Stimulated activated CD8-positive, alpha-beta memory T cell treated with anti-CD3 and anti-CD28 coated beads, Interleukin-4, amount 100 ng/mL, for 48 hours (primary cell): Measurements from ENCODE around the gene NMD3.

ENCODE experiments used
- DNase-seq: peaks from one replicate; pipeline ENCODE4 v3.0.0-alpha.2; 2020

Gene NMD3

DNA sequence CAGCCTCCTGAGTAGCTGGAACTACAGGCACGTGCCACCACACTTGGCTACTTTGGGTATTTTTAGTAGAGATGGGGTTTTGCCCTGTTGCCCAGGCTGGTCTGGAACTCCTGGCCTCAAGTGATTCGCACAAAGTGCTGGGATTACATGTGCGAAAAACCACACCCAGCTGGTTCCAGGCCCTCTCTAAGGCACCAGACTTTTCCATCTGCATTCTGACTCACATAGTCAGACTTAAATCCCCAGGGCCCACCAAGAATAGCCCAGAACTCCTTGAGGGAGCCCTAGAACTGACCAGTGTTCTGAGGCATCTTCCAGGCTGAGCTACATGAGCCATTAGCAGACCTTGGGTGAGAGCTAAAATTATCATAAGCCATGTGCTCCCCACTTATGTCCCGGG is 68.1 kb downstream of the NMD3 start:
- no peak for DNase-seq

DNA sequence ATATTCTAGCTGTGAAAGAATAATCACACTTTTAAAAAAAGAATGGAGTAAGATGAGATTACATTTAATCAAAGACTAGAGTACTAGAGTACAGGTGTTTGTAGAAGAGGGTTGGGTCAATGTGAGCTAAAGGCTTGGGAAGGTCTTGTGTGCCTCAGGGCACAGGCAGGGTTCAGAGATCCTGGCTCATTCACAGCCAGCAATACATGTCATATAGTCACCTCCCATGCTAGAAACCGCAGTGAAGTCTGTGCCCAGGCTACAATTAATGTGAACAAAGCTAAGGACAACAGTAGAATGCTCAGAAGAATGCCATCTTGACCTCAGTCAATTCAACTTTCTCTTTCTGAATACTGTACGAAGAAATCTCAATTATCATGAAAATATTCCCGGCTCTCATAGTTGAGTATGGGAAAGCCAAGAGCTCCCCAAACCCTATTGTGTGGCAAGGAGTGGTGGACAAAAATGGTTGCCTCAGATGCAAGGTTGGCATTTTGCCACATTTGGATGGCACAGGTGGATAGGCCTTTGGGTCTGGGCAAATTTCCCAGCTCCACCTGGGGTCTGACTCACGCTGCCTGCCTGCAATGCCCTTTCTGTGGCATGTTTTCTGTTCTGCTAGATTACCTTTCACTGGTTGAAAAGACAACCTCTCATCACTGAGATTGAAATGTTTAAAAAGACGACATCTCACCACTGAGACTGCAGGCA is 70.2 kb downstream of the NMD3 start:
- no peak for DNase-seq

DNA sequence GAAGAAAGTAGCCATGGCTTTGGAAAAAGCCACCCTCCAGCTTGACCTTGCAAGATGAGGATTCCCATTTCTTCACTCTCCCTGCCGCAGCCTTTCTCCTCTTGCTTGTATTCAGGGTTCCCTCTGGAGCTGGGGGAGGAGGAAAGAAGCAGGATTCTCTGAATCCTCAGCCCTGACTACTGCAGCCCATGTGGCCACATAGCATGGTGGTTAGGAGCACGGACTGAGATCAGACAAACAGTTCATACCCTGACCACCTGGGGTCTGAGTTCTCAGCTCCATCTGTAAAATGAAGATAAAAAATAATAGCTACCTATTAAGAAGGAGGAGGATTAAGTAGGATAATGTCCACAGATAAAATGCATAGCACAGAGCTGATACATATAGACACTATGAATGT is 72.3 kb downstream of the NMD3 start:
- DNase-seq: no peak

DNA sequence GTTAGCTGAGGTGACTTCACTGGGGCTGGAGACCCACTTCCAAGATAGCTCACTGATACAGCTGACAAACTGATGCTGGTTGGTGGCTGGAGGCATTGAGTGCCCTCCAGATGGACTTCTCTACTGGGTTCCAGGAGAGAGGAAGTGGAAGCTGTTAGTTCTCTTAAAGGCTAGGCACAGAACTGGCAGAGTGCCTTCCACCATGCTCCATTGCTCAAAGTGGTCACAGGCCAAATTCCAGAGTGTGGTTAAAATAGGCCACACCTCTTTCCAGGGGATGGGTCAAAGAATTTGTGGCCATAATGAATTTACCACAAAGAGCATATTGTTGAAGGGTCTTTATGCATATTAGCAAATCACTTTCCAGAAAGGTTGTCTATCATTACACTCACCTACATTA is 74.2 kb downstream of the NMD3 start:
- no peak for DNase-seq

DNA sequence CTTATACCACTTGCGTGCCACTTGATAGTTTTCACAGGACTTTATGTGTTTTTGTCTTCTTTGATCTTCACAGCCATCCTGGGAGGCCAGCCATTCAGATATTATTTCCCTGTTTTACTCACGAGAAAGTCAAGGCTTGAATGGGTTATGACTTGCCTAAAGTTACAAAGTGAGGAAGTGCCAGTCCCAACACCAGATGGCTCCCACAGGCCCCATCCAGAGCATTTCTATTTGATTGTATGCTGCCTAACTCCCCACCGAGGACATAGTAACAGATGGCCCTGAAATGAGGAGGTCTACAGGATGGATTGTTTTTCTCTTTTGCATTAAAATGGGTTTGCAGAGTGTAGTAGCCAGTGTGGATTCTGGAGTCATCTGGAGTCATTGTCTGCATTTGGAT is 75.7 kb downstream of the NMD3 start:
- no peak for DNase-seq
